HG02938 (cell line): ENCODE data around the gene PABPN1.
"Not testable (repeated sequence)": the region's sequence is repeated elsewhere in the genome, so short reads cannot be mapped to it uniquely, and the experiment has no call there.

Experiments
- ATAC-seq: cut with Tn5 transposase; IDR thresholded peaks from one replicate; pipeline ENCODE4 v1.9.1; 2021; ENCODE audit warnings: mild to moderate bottlenecking, moderate library complexity; ENCODE audit not compliant: unreplicated experiment

Gene PABPN1

GRCh38 chr14:23320584-23321571, at the start of gene PABPN1:
PABPN1 (plus strand) TSS chr14:23321457; CDS start chr14:23321470, 13 bp downstream.
- peak; percentile 88 for ATAC-seq

- ATAC-seq, result no peak
Measured at GRCh38 chr14:23275412-23275811, 45.8 kb upstream of the PABPN1 start.

GRCh38 chr14:23277189-23277588, 44.1 kb upstream of the PABPN1 start:
- ATAC-seq, result no peak

- ATAC-seq, result not testable (repeated sequence)
Measured at GRCh38 chr14:23277928-23278327, 43.3 kb upstream of the PABPN1 start.

GRCh38 chr14:23281247-23281646, 40.0 kb upstream of the PABPN1 start:
- ATAC-seq, result no peak

GRCh38 chr14:23284654-23285529, 36.4 kb upstream of the PABPN1 start:
- no peak for ATAC-seq

GRCh38 chr14:23285530-23286019, 35.7 kb upstream of the PABPN1 start:
- peak; percentile 26 for ATAC-seq

GRCh38 chr14:23286020-23286901, 35.0 kb upstream of the PABPN1 start, which contains the start of gene HOMEZ:
HOMEZ (minus strand) TSS chr14:23286132; CDS start chr14:23285952, 180 bp downstream.
- ATAC-seq, result peak; percentile 98

- ATAC-seq, result no peak
Measured at GRCh38 chr14:23286902-23287479, 34.3 kb upstream of the PABPN1 start.

GRCh38 chr14:23294734-23295561, 26.3 kb upstream of the PABPN1 start:
- no peak for ATAC-seq

GRCh38 chr14:23296012-23296777, 25.1 kb upstream of the PABPN1 start:
- ATAC-seq, result no peak

GRCh38 chr14:23297096-23297495, 24.2 kb upstream of the PABPN1 start:
- no peak for ATAC-seq

- ATAC-seq, result no peak
Measured at GRCh38 chr14:23297611-23298277, 23.5 kb upstream of the PABPN1 start.

GRCh38 chr14:23299211-23299957, 21.9 kb upstream of the PABPN1 start:
- no peak for ATAC-seq

- ATAC-seq, result no peak
Measured at GRCh38 chr14:23299986-23300686, 21.1 kb upstream of the PABPN1 start.

GRCh38 chr14:23300687-23301223, 20.5 kb upstream of the PABPN1 start:
- ATAC-seq, result no peak
